Ishikawa (cell line): ENCODE results near the gene SLC29A2.

Experiments
- CEBPB ChIP-seq: IDR thresholded peaks from 2 replicates; pipeline ENCODE4 v1.6.1; 2012
- CREB1 ChIP-seq: IDR thresholded peaks from 2 replicates; pipeline ENCODE4 v1.6.1; 2012; ENCODE audit warnings: low read depth
- EGR1 ChIP-seq: IDR thresholded peaks from 2 replicates; pipeline ENCODE4 v1.6.1; 2012
- EP300 ChIP-seq: IDR thresholded peaks from 2 replicates; pipeline ENCODE4 v1.6.1; 2012; ENCODE audit warnings: borderline replicate concordance
- FOXM1 ChIP-seq: IDR thresholded peaks from 2 replicates; pipeline ENCODE4 v1.6.1; 2012; ENCODE audit warnings: low read depth, borderline replicate concordance
- NFIC ChIP-seq: IDR thresholded peaks from 2 replicates; pipeline ENCODE4 v1.6.1; 2012
- RAD21 ChIP-seq: IDR thresholded peaks from 2 replicates; pipeline ENCODE4 v1.6.1; 2012; ENCODE audit warnings: low read depth
- TAF1 ChIP-seq: IDR thresholded peaks from 2 replicates; pipeline ENCODE4 v1.6.1; 2012; ENCODE audit warnings: low read depth, mild to moderate bottlenecking
- TCF12 ChIP-seq: IDR thresholded peaks from 2 replicates; pipeline ENCODE4 v1.6.1; 2012; ENCODE audit warnings: low read depth
- TEAD4 ChIP-seq: IDR thresholded peaks from 2 replicates; pipeline ENCODE4 v1.6.1; 2012
- YY1 ChIP-seq: IDR thresholded peaks from 2 replicates; pipeline ENCODE4 v1.6.1; 2012; ENCODE audit warnings: low read depth
- ZBTB7A ChIP-seq: IDR thresholded peaks from 2 replicates; pipeline ENCODE4 v1.6.1; 2012; ENCODE audit warnings: low read depth
- TF ChIP-seq, protein P1 (sequence below): IDR thresholded peaks from 2 replicates; pipeline ENCODE4 v1.6.1; 2012; ENCODE audit warnings: low read depth, mild to moderate bottlenecking
- TF ChIP-seq, protein P2 (sequence below): IDR thresholded peaks from 2 replicates; pipeline ENCODE4 v1.6.1; 2012
- TF ChIP-seq, protein P3 (sequence below): IDR thresholded peaks from 2 replicates; pipeline ENCODE4 v1.6.1; 2012

The SLC29A2 gene

DNA sequence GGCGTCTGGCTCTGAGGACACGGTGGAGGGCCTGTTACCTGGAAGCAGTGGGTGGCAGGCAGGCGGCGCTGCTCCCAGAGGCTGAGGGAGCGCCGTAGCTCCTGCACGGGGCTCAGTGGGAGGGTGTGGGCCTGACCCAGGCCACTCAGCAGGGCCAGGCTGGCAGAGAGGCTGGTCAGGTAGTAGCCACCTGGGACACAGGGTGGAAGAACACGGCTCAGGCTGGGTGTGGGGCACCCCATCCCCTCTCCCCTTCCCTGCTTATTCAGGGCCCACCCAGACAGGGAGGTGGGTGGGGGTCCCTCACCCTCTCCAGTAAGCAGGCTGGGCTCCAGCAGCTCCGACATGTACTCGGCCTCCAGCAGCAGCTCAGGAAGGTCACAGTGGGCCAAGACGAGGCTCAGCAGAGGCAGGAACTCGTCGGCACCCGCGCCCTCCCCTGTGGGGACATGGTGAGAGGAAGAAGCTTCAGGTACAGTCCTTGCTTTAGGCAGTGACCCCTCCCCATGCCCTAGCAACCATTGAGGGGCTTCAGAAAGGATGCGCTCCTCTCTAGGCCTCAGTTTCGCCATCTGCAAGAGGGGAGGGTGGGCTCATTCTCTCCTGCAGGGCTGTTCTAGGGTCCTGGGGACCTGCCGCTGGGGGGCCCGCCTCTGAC lies 38.2 kb downstream of the SLC29A2 start:
- no peak for TF ChIP-seq CEBPB
- TF ChIP-seq ZBTB7A: no peak
- no peak for TF ChIP-seq TEAD4
- TF ChIP-seq YY1: no peak
- no peak for TF ChIP-seq EGR1
- no peak for TF ChIP-seq TAF1
- no peak for TF ChIP-seq FOXM1
- TF ChIP-seq, protein P1, sequence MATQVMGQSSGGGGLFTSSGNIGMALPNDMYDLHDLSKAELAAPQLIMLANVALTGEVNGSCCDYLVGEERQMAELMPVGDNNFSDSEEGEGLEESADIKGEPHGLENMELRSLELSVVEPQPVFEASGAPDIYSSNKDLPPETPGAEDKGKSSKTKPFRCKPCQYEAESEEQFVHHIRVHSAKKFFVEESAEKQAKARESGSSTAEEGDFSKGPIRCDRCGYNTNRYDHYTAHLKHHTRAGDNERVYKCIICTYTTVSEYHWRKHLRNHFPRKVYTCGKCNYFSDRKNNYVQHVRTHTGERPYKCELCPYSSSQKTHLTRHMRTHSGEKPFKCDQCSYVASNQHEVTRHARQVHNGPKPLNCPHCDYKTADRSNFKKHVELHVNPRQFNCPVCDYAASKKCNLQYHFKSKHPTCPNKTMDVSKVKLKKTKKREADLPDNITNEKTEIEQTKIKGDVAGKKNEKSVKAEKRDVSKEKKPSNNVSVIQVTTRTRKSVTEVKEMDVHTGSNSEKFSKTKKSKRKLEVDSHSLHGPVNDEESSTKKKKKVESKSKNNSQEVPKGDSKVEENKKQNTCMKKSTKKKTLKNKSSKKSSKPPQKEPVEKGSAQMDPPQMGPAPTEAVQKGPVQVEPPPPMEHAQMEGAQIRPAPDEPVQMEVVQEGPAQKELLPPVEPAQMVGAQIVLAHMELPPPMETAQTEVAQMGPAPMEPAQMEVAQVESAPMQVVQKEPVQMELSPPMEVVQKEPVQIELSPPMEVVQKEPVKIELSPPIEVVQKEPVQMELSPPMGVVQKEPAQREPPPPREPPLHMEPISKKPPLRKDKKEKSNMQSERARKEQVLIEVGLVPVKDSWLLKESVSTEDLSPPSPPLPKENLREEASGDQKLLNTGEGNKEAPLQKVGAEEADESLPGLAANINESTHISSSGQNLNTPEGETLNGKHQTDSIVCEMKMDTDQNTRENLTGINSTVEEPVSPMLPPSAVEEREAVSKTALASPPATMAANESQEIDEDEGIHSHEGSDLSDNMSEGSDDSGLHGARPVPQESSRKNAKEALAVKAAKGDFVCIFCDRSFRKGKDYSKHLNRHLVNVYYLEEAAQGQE: no peak
- TF ChIP-seq, protein P2, sequence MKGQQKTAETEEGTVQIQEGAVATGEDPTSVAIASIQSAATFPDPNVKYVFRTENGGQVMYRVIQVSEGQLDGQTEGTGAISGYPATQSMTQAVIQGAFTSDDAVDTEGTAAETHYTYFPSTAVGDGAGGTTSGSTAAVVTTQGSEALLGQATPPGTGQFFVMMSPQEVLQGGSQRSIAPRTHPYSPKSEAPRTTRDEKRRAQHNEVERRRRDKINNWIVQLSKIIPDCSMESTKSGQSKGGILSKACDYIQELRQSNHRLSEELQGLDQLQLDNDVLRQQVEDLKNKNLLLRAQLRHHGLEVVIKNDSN: no peak
- TF ChIP-seq CREB1: no peak
- TF ChIP-seq, protein P3, sequence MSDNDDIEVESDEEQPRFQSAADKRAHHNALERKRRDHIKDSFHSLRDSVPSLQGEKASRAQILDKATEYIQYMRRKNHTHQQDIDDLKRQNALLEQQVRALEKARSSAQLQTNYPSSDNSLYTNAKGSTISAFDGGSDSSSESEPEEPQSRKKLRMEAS: no peak
- TF ChIP-seq EP300: no peak
- TF ChIP-seq RAD21: no peak
- TF ChIP-seq TCF12: no peak
- TF ChIP-seq NFIC: no peak

DNA sequence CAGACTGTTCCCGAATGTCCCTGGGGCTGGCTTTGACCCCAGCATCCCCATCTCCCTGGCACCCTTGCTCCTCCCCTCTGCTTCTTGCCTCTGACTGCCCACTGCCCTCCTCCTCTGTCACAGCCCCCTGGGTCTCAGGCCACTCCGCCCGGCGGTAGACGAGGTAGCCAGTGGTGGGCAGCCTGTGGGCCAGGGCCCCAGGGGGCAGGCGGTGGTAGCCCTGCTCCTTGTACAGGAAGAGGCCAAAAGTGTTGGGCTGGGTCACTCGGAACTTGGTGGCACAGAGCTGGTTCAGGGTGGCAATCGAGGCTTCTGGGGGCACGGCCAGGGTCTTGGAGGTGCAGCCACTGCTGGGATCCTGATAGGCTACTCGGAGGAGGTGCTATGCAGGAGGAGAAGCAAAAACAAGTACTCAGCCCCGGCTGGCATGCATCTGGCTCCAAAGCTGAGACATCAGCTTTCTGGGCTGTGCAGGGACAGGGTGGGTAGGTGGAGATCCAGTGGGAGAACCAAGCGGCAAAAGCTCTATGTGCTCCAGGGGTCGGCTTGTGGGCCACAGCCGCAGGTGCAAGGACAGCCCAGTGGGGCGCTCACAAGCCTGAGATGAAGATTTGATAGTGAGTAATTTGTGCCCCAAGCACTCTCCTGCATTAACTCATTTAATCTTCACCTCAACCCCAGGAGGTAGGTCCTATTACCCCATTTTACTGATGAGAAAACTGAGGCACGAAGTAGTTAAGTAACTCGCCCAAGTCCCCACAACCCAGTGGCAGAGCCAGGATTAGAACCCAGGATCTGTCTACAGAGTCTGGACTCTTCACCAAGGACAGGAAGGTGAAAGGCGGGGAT lies 39.0 kb downstream of the SLC29A2 start:
- TF ChIP-seq RAD21 (no peak), CREB1 (no peak), CEBPB (no peak), TCF12 (no peak)
- TF ChIP-seq, protein P3: no peak

DNA sequence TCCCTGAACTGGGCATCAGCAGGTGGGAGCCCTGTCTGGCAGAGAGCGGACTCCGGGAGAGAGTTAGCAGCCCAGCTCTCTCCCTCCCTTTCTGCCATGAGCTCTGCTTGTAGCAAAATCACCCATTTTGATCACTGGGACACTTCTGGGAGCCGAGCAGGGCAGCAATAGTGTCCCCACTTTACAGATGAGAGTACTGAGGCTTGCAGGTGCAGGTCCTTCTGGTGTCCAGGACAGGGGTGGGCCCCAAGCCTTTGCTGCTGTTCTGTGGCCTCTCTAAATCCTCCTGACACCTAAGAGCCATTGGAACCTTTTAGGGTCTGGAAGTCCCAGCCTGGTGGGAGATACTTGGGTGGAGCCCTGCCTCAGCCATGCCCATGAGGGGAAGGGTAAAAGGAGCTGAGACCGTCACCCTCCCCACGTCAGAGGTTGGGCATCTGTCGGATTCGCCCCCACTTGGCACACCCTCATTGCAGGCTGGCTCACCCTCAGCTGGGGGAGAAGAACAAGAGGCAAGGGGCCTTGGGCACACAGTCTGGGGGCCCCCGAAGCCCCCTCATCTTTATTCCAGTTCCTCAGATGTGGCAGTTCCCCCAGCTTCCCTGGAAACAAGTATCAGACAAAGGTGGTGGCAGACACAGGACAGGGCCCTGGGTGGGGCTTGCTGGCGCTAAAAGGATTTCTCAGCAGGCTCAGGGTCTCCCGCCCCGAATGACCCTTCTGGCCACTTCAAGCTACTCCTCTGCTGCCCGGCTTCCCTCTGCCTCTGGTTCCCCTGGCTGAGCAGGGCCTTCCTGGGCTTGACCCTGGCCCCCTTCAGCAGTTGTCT lies 39.8 kb downstream of the SLC29A2 start:
- TF ChIP-seq TCF12 (no peak), RAD21 (no peak), EGR1 (no peak), EP300 (no peak)
- TF ChIP-seq, protein P1: no peak
- TF ChIP-seq, protein P2: no peak

DNA sequence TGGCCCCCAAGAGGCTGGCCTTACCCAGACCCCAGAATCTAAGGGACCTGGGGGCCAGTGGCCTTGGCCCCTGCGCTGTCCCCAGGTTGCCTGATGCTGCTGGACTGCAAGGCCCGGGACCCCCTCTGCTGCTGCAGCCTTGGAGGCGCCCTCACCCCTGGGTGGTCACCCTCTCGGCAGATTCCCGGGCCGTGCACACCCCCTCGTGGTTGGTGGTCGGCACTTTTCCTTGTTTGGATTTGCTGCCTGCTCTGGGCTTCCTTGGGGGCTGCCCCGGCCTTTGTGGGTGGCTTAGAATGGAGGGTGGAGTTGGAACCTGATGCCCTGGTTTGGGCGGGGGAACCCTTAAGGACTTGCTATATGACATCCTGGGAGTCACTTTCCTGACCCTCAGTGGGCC lies 40.6 kb downstream of the SLC29A2 start:
- TF ChIP-seq TCF12 (no peak), TEAD4 (no peak), ZBTB7A (no peak)
- TF ChIP-seq, protein P3: no peak

DNA sequence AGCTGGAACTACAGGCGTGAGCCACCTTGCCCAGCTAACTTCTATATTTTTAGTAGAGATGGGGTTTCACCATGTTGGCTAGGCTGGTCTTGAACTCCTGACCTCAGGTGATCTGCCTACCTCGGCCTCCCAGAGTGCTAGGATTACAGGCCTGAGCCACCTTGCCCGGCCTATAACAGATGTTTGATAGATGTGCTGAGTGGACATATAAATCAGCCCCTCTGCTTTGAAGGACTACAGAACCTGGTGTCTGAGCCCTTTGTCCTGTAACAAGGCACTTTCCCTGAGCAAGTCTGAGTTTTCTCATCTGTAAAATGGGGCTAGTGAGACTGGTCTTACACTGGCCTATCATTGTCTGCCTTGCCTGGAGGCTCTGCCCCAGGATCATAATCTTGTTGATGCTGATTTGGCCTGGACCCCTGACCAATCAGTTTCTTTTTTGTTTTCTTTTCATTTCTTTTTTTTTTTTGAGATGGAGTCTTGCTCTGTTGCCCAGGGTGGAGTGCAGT lies 42.3 kb downstream of the SLC29A2 start:
- TF ChIP-seq YY1: no peak
- no peak for TF ChIP-seq EGR1
- TF ChIP-seq CEBPB: no peak
- no peak for TF ChIP-seq FOXM1
- TF ChIP-seq EP300: no peak
- TF ChIP-seq RAD21: no peak
- TF ChIP-seq, protein P3: no peak
- no peak for TF ChIP-seq CREB1
- TF ChIP-seq, protein P1: no peak
- TF ChIP-seq TEAD4: no peak
- no peak for TF ChIP-seq TCF12
- TF ChIP-seq, protein P2: no peak
